Measurements from ENCODE around the gene UGCG.
"Not testable (repeated sequence)": the region's sequence is repeated elsewhere in the genome, so short reads cannot be mapped to it uniquely, and the experiment has no call there.

UGCG gene

GRCh38 chr9:111943200-111943599, 46.6 kb downstream of the UGCG start:
- in situ Hi-C loops (cut with HindIII; ENCODE audit: low sequenced_read_pairs) = no loop called here
- no peak for DNase-seq (ENCODE audit: low read depth, low spot score)
- no peak for TF ChIP-seq CTCF (IDR thresholded peaks at IDR 0.05; ENCODE audit: low read depth, low read length)

GRCh38 chr9:111943746-111944145, 47.1 kb downstream of the UGCG start:
- H3K4me3 ChIP-seq (ENCODE audit: low read depth, low read length) = no peak overlapping the region
- no peak for DNase-seq (ENCODE audit: low read depth, low spot score)
- in situ Hi-C loops (cut with HindIII; ENCODE audit: low sequenced_read_pairs) = no loop called here
- no peak for TF ChIP-seq CTCF (IDR thresholded peaks at IDR 0.05; ENCODE audit: low read depth, low read length)

More at GRCh38 chr9:111943200-111943599, 46.6 kb downstream of the UGCG start:
- H3K4me3 ChIP-seq (ENCODE audit: low read depth, low read length) = no peak overlapping the region

DNA sequence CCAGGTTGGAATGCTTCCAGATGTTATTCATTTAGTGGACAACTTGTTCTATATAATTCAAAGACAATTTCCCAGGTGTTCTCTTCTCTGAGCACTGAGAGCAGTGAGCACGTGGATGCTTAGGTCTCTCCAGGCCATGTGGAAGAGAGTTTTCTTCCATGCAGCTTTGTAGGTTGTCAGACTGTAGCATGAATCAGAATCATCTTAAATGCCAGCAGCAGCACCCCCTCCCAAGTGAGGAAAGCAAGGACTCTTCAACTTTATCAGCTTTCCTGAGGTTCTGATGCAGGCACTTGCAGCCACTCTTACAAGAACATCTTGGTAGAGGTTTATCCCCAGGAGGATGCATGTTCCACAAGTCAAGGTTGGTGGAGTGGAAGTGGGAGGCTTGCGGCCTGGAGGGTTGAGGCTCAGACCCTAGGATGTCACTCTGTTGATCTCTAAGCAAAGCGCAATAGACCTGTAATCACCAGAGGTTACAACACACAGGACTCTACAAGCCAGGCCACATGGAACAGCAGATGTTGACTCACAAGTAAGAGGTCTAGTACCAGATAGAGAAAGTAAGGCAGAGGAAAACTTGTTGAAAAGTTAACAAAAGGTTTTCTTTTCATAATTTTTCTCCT, 47.7 kb downstream of the UGCG start:
- DNase-seq (ENCODE audit: low read depth, low spot score) = no peak
- in situ Hi-C loops (cut with HindIII; ENCODE audit: low sequenced_read_pairs) = no loop called here
- TF ChIP-seq CTCF (IDR thresholded peaks at IDR 0.05; ENCODE audit: low read depth, low read length) = no peak

DNA sequence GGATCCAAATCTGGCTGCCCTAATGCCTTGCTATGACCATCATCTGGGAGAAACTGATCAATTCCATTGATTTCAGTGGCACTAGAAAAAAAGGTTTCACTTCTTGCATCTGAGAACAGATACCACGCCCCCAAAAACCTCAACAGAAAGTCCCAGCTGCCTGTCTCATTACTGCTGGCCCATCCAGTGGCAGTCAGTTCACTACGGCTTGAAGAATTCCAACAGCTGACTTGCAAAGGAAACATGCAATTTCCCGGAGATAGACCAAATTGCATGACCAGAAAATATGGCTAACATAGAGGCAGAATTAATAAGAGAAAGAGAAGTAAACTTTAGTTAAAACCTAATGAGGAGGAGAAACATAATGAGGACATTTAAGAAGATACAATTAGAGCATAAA, 48.6 kb downstream of the UGCG start:
- in situ Hi-C loops (cut with HindIII; ENCODE audit: low sequenced_read_pairs) = no loop called here
- no peak overlapping the region for H3K4me3 ChIP-seq (ENCODE audit: low read depth, low read length)
- TF ChIP-seq CTCF (IDR thresholded peaks at IDR 0.05; ENCODE audit: low read depth, low read length) = no peak
- DNase-seq (ENCODE audit: low read depth, low spot score) = peak; percentile 46

More for the DNA sequence above, 47.7 kb downstream of the UGCG start:
- no peak overlapping the region for H3K4me3 ChIP-seq (ENCODE audit: low read depth, low read length)

- in situ Hi-C loops (cut with HindIII; ENCODE audit: low sequenced_read_pairs); H3K4me3 ChIP-seq (ENCODE audit: low read depth, low read length); DNase-seq (ENCODE audit: low read depth, low spot score): not testable (repeated sequence)
These were observed 51.5 kb downstream of the UGCG start for GRCh38 chr9:111948109-111948508.

DNA sequence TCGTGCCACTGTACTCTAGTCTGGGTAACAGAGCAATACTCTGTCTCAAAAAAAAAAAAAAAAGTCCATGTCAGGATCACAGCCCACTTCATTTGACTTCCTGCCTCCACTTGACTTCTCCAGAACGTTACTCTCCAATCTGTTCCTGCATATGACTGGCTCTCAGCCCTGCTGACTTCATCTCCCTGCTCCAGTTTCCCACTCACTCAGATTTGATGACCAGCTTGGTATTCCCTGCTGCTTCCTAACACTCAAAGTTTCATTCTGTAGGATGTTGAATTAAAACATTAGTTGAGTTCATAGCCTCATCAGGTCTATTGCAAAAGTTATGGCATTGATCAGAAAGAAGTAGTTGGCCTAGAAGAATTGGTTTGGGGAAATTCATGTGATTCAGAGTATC, 52.3 kb downstream of the UGCG start:
- in situ Hi-C loops (cut with HindIII; ENCODE audit: low sequenced_read_pairs) = no loop called here
- H3K4me3 ChIP-seq (ENCODE audit: low read depth, low read length) = no peak overlapping the region
- TF ChIP-seq CTCF (IDR thresholded peaks at IDR 0.05; ENCODE audit: low read depth, low read length) = no peak
- DNase-seq (ENCODE audit: low read depth, low spot score) = no peak

GRCh38 chr9:111949919-111950318, 53.3 kb downstream of the UGCG start:
- in situ Hi-C loops (cut with HindIII; ENCODE audit: low sequenced_read_pairs) = no loop called here
- DNase-seq (ENCODE audit: low read depth, low spot score) = no peak
- TF ChIP-seq CTCF (IDR thresholded peaks at IDR 0.05; ENCODE audit: low read depth, low read length) = no peak
- no peak overlapping the region for H3K4me3 ChIP-seq (ENCODE audit: low read depth, low read length)

Measured in astrocyte of the spinal cord (primary cell).